KBM-7 (cell line): ENCODE results near the gene PRKACG.
"Not testable (repeated sequence)": the region's sequence is repeated elsewhere in the genome, so short reads cannot be mapped to it uniquely, and the experiment has no call there.

Source experiments
- DNase-seq: peaks from one replicate; pipeline ENCODE4 v3.0.0-alpha.2; 2015
- in situ Hi-C: fragments of 300-500 bp; cut with MboI; formaldehyde crosslinking; loops from 2 replicates; pipeline ENCODE4 v1.14.3; 2020; ENCODE audit warnings: low sequenced_read_pairs, low pct_unique_long_range_greater_than_20kb, mixed read lengths

The PRKACG gene

GRCh38 chr9:68997666-68998065 lies 16.2 kb downstream of the PRKACG start:
- DNase-seq: no peak
- in situ Hi-C loops: no loop called here

GRCh38 chr9:68996462-68996861 lies 17.5 kb downstream of the PRKACG start:
- in situ Hi-C loops: no loop called here
- peak; percentile 71 for DNase-seq

DNA sequence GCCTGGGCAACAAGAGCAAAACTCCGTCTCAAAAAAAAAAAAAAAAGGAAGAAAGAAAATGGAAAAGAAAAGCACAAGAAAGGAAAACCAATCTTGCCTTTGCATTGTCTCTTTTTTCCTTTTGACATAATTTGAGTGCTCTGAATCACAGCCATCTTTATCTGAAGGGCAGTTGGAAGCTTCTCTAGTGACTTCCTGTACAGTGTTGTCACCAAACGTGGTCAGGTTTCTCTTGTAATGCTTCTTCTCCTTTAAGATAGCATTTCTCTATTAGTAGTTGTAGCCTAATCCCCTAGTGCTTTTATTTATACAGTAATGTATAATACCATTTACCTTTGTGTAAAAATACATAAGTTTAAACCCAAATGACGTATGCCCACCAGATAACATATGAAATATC lies 18.1 kb downstream of the PRKACG start:
- in situ Hi-C loops: no loop called here
- DNase-seq: peak; percentile 36

DNA sequence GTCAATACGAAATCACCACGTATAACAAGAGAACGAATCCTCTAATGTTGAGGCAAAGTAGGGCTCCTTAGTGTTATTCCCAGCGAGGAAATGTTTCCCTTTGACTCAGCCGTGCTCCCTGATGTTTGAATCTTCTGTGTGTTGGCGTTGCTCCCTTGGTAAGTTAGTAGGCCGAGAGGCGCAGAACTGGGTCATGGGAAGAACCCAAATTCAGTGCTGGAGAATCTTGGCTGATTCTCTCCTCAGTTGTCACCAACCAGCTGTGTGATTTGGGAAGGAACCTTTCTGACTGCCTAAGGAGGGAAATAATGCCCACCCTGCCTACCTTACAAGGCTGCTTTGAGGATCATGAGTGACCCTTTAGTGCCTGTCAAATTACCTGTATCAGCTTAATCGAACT lies 22.5 kb downstream of the PRKACG start:
- DNase-seq: no peak
- in situ Hi-C loops: no loop called here

DNA sequence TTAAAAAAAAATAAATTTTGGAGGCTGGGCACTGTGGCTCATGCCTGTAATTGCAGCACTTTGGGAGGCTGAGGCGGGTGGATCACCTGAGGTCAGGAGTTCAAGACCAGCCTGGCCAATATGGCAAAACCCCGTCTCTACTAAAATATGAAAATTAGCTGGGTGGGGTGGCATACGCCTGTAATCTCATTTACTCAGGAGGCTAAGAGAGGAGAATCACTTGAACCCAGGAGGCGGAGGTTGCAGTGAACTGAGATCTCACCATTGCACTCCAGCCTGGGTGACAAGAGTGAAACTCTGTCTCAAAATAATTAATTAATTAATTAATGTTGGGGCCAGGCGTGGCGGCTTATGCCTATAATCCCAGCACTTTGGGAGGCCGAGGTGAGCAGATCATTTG lies 27.0 kb downstream of the PRKACG start:
- DNase-seq, in situ Hi-C loops: not testable (repeated sequence)

DNA sequence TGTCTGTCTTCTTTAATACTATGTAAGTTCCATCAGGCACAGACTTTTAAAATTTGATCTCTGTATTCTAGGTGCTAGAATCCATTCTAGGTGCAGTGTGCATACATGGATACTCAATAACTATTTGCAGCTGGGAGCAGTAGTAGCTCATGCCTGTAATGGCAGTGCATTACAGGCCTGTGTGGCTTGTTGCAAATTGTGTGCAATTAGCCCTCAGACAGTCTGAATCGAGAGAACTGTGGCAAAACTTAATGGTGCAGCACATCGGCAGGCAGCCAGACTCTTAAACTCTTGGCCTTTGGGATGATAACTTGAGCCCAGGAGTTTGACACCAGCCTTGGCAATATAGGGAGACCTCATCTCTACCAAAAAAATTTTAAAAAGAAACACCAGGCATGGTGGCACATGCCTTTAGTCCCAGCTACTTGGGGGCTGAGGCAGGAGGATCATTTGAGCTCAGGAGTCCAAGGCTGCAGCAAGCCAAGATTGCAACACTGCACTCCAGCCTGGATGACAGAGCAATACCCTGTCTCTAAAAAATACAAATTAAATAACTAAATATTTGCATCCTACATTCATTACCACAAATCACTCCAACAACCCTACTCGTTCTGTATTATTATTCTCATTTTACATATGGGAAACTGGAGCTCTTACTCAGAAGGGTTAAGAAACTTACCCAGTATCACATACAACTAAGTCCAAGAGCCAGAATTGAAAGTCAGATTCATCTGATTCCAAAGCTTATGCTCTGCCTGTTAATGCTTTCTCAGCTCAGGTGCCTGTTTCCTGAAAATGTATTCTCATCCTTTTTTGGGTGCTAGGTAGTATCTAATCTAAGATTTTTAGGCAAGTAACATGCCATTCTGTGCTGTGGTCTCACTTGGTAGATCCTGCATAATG lies 30.1 kb downstream of the PRKACG start:
- DNase-seq: no peak
- in situ Hi-C loops: no loop called here

DNA sequence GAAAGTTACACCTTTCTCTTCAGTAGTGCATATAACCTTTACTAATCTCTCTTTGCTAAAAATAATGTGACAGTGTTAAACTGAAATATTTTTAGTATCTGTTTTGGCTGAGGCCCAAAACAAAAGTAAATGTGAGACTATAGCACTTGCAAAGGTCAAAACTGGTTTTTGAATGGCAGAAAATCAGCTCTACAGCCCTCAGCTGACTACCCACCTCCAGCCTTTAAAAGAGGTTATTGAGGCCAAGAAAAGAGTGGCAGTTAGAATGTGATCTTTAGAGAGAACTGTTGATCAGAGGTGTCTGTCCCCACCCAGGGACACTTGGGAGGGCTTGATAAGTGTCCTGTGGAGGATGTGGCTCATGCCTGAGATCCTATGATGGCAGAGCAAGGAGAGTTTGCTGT lies 30.9 kb downstream of the PRKACG start:
- DNase-seq: no peak
- in situ Hi-C loops: no loop called here

- peak; percentile 79 for DNase-seq
- in situ Hi-C loops: no loop called here
Measured at GRCh38 chr9:68981789-68982188, 32.1 kb downstream of the PRKACG start.

- in situ Hi-C loops: no loop called here
- no peak for DNase-seq
Measured at GRCh38 chr9:68980341-68980914, 33.5 kb downstream of the PRKACG start.

DNA sequence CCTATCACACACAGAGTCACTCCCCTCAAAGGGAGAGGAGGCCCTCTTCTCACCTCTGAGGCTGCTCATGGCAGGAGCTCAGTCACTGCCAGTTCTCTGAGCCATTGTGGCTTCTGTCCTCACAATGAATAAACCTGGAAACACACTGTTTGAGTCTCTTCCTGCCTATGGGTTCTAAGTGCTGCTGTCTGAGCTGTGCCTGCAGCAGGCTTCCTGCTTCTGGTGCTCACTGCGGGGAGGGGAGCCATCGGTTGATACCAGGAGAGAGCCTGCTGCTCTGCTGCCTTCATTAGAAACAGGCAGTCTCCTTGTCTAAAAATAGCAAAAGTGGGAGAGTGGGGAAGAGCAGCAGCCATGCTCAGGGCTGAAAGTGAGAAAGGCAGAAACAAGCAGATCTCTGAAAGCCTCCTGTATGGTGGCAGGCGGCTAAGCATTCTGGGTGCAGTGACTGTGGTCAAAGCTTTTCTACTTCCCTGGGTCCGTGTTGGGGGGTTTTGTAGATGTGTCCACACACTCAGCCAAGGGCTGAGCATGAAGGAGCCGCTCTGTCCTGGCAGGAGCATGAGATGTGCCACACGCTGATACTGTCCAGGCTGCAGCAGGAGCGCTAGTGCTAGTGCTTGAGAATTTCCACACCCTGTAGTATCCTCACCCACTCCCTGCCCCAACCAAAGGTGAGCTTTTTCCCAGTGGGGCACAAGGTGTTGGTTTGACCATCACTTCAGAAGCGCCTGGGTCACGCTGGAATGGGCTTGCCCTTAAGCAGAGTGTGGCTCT lies 34.2 kb downstream of the PRKACG start:
- in situ Hi-C loops: no loop called here
- DNase-seq: peak; percentile 64

- in situ Hi-C loops: no loop called here
- DNase-seq: no peak
Measured at GRCh38 chr9:68978501-68978900, 35.4 kb downstream of the PRKACG start.

DNA sequence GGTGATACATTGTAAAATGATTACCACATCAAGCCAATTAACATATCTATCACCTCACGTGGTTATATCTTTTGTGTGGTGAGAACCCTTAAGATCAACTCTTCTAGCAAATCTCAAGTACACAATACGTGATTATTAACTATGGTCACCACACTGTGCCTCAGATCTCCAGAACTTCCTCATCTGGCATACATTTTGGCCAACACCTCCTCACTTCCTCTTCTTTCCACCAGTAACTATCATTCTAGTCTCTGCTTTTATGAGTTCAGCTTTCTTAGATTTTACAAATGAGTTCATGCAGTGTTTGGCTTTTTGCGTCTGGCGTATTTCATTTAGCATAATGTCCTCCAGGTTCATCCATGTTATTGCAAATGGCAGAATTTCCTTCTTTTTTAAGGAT lies 35.8 kb downstream of the PRKACG start:
- in situ Hi-C loops: no loop called here
- DNase-seq: peak; percentile 81

DNA sequence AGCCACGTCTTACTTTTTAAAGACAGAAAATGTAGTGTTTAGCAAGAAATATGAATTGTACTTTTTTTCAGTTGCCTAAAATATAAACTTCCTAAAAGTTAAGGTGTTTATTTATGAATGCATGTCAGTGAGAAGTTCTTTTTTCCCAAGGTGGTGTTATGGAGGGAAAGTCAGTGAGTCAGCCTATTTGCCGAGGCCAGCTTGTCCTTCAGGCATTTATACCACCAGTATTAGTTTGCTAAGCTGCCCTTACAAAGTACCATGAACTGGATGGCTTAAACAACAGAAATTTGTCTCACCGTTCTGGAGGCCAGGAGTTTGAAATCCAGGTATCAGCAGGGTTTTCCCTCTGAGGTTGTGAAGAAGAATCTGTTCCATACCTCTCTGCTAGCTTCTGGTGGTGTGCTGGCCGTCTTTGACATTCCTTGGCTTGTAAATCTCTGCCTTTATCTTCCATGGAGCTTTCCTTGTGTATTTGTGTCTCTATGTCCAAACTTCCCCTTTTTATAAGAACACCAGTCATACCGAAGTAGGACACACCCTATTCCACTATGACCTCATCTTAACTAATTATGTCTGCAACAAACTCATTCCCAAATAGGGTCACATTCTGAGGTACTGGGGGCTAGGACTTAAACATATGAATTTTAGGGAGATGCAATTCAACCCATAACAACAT lies 38.4 kb downstream of the PRKACG start:
- peak; percentile 48 for DNase-seq
- in situ Hi-C loops: no loop called here

DNA sequence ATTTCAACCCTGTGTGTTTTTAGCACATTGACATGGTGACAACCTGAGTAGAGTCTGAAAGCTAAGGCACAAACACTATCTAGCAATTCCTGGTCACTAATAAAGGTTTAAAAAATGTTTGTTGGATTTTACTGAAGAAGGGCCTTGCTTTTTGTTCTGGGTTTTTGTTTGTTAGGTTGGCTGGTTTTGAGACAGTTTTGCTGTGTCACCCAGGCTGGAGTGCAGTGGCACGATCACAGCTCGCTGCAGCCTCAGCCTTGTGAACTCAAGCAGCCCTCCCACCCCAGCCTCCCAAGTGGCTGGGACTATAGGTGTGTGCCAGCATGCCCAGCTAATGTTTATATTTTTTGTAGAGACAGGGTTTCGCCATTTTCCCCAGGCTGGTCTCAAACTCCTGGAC lies 39.0 kb downstream of the PRKACG start:
- in situ Hi-C loops: no loop called here
- DNase-seq: no peak

- in situ Hi-C loops: no loop called here
- no peak for DNase-seq
Measured at GRCh38 chr9:68974431-68974830, 39.5 kb downstream of the PRKACG start.

GRCh38 chr9:68973619-68974018 lies 40.3 kb downstream of the PRKACG start:
- DNase-seq: no peak
- in situ Hi-C loops: no loop called here

GRCh38 chr9:68970151-68970550 lies 43.8 kb downstream of the PRKACG start:
- in situ Hi-C loops: no loop called here
- DNase-seq: no peak

DNA sequence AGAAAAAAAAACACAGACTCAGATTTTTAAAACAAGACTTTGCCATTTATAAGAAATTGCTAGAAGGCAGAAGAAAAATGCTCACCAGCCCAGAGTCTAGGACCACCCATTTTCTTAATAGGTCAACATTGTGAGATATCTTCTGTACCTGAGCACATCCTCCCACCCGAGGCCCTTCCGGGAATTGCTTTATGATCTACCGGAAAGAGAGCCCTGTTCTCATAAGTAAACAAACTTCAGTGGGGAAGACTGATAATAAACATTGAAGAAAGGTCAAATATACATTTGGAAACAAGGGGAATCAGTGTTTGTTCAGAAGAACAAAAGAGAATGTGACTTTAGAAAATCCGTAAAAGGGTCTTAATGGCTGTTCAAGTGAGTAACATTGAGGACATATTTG lies 44.4 kb downstream of the PRKACG start:
- in situ Hi-C loops: no loop called here
- no peak for DNase-seq

- in situ Hi-C loops: no loop called here
- no peak for DNase-seq
Measured at GRCh38 chr9:68967800-68968199, 46.1 kb downstream of the PRKACG start.
